Stimulated activated CD4-positive, alpha-beta T cell treated with anti-CD3 and anti-CD28 coated beads, Interleukin-2, amount 100 ng/mL, for 24 hours (primary cell): ENCODE data around the gene SLC25A15.
"Not testable (repeated sequence)": the region's sequence is repeated elsewhere in the genome, so short reads cannot be mapped to it uniquely, and the experiment has no call there.

ENCODE experiments used
- DNase-seq, 2 donors: peaks; one replicate each; pipeline ENCODE4 v3.0.0-alpha.2; 2020

Gene SLC25A15

GRCh38 chr13:40814803-40815202 lies 25.4 kb downstream of the SLC25A15 start:
- DNase-seq: no peak

DNA sequence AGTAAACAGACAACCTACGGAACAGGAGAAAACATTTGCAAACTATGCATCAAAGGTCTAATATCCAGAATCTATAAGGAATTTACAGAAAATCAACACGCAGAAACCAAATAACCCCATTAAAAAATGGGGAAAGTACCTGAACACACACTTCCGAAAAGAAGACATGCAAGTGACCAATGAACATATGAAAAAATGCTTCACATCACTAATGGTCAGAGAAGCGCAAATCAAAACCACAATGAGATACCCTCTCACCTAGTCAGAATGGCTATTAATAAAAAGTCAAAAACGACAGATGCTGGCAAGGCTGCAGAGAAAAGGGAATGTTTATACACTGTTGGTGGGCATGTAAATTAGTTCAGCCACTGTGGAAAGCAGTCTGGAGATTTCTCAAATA lies 29.5 kb downstream of the SLC25A15 start:
- no peak for DNase-seq

- no peak for DNase-seq
Observed at GRCh38 chr13:40819797-40820315, 30.4 kb downstream of the SLC25A15 start.

- not testable (repeated sequence) for DNase-seq
Observed at GRCh38 chr13:40839725-40840124, 50.3 kb downstream of the SLC25A15 start.

GRCh38 chr13:40840955-40841354 lies 51.5 kb downstream of the SLC25A15 start:
- not testable (repeated sequence) for DNase-seq
